A549 (cell line): Measurements from ENCODE around the gene SEC24D. TPM values are rescaled to one million over a fixed set of nuclear protein-coding genes. Genes with fewer than 3 reads are reported as not detected.

Source experiments
- ATAC-seq, 2 experiments: fragments of 200-7000 bp in 1 of 2; fragments of >200 bp in 1 of 2; cut with Nextera tagmentation in 1 of 2; cut with Tn5 transposase in 1 of 2; 3 replicates each; pipeline versions ENCODE4 v1.8.0 to v1.9.1; 2018 to 2020; ENCODE audit warnings: mild to moderate bottlenecking in 1 of 2, moderate library complexity in 1 of 2
- CTCF ChIA-PET: fragments of 300-600 bp; sonication (Branson Sonifier 250); formaldehyde crosslinking; extraction: SDS; loops from one replicate; lab custom pipeline; 2021; ENCODE audit warnings: antibody characterized with exemption, inconsistent platforms; lab: Yijun Ruan, JAX
- POLR2A ChIA-PET: fragments of 350-600 bp; formaldehyde crosslinking; extraction: SDS; loops from one replicate; lab custom pipeline; 2021; ENCODE audit warnings: antibody characterized with exemption, inconsistent platforms; lab: Yijun Ruan, JAX
- DNase-seq, 2 experiments: peaks; one replicate each; pipeline versions ENCODE4 v3.0.0 to v3.0.0-alpha.2; 2011 to 2016; ENCODE audit warnings: low read depth in 1 of 2, low spot score in 1 of 2
- FAIRE-seq: peaks from 2 replicates; lab custom pipeline; 2011; peaks lifted over from hg19 to GRCh38; lab: Jason Lieb, UNC
- H3K27ac ChIP-seq, 2 experiments: fragments of >200 bp; sonication (Bioruptor Twin); formaldehyde crosslinking; 3 replicates each; pipeline ENCODE4 v1.5.1; 2016 to 2017
- H3K4me1 ChIP-seq: fragments of >200 bp; sonication (Bioruptor Twin); formaldehyde crosslinking; 3 replicates; pipeline ENCODE4 v1.6.1; 2016
- H3K4me2 ChIP-seq: fragments of >200 bp; sonication (Bioruptor Twin); formaldehyde crosslinking; 3 replicates; pipeline ENCODE4 v1.6.1; 2016
- H3K4me3 ChIP-seq: fragments of >200 bp; sonication (Bioruptor Twin); formaldehyde crosslinking; 3 replicates; pipeline ENCODE4 v1.5.1; 2016
- H3K9me3 ChIP-seq: fragments of >200 bp; sonication (Bioruptor Twin); formaldehyde crosslinking; 3 replicates; pipeline ENCODE4 v1.6.1; 2016
- CEBPB ChIP-seq, 2 experiments: fragments of >200 bp in 1 of 2; sonication (Bioruptor Twin) in 1 of 2; formaldehyde crosslinking in 1 of 2; IDR thresholded peaks; 2 replicates each; pipeline ENCODE4 v1.6.1; 2012 to 2016
- EHMT2 ChIP-seq: fragments of 200-600 bp; sonication (generic); IDR thresholded peaks from 2 replicates; pipeline ENCODE4 v1.6.1; 2016; ENCODE audit warnings: antibody characterized with exemption, low read depth, mild to moderate bottlenecking, moderate library complexity
- FOSB ChIP-seq: fragments of 250-450 bp; sonication (Bioruptor Pico); IDR thresholded peaks from 2 replicates; pipeline ENCODE4 v1.5.0; 2020; ENCODE audit warnings: mild to moderate bottlenecking, moderate library complexity
- HDAC2 ChIP-seq: fragments of 200-600 bp; sonication (generic); IDR thresholded peaks from 2 replicates; pipeline ENCODE4 v1.6.1; 2016
- HEYL ChIP-seq: fragments of 250-450 bp; sonication (Bioruptor Pico); IDR thresholded peaks from 2 replicates; pipeline ENCODE4 v1.8.0; 2021; ENCODE audit warnings: mild to moderate bottlenecking, moderate library complexity
- HOXA7 ChIP-seq: fragments of 250-450 bp; sonication (Bioruptor Pico); IDR thresholded peaks from 2 replicates; pipeline ENCODE4 v1.5.0; 2020; ENCODE audit warnings: mild to moderate bottlenecking, moderate library complexity
- KDM1A ChIP-seq: fragments of 200-600 bp; sonication (generic); IDR thresholded peaks from 2 replicates; pipeline ENCODE4 v1.6.1; 2016; ENCODE audit warnings: low read depth, mild to moderate bottlenecking
- MAZ ChIP-seq: fragments of 150-350 bp; IDR thresholded peaks from 2 replicates; pipeline ENCODE4 v1.6.1; 2014; ENCODE audit warnings: antibody characterized with exemption, low read depth, low read length, borderline replicate concordance
- MYC ChIP-seq: IDR thresholded peaks from 2 replicates; pipeline ENCODE4 v1.6.1; 2012; ENCODE audit warnings: mild to moderate bottlenecking, inconsistent platforms, low read length, improper control_type of control experiment, borderline replicate concordance
- POLR2A ChIP-seq: IDR thresholded peaks from 2 replicates; pipeline ENCODE4 v1.6.1; 2012; ENCODE audit warnings: mild to moderate bottlenecking, low read length
- RAD21 ChIP-seq, 2 experiments: fragments of >200 bp in 1 of 2; sonication (Bioruptor Twin) in 1 of 2; formaldehyde crosslinking in 1 of 2; IDR thresholded peaks in 1 of 2; conservative IDR thresholded peaks in 1 of 2; 2 replicates in 1 of 2; 3 replicates in 1 of 2; pipeline ENCODE4 v1.6.1; 2012 to 2018; ENCODE audit warnings: inconsistent platforms in 1 of 2
- RCOR1 ChIP-seq: fragments of 150-350 bp; IDR thresholded peaks from 2 replicates; pipeline ENCODE4 v1.6.1; 2014; ENCODE audit warnings: antibody characterized with exemption, low read length, low read depth
- SMC3 ChIP-seq: fragments of >200 bp; sonication (Bioruptor Twin); formaldehyde crosslinking; IDR thresholded peaks from 3 replicates; pipeline ENCODE4 v1.6.1; 2018; ENCODE audit warnings: inconsistent platforms
- ZC3H11A ChIP-seq: fragments of 450-650 bp; IDR thresholded peaks from 2 replicates; pipeline ENCODE4 v1.6.1; 2014; ENCODE audit warnings: antibody characterized with exemption, mild to moderate bottlenecking
- ZSCAN20 ChIP-seq: fragments of 250-450 bp; sonication (Bioruptor Pico); IDR thresholded peaks from 2 replicates; pipeline ENCODE4 v1.8.0; 2022; ENCODE audit warnings: mild to moderate bottlenecking, moderate library complexity
- polyA plus RNA-seq, 4 experiments: library from polyadenylated mRNA; depleted of rRNA in 3 of 4; stranded (reverse); fragments of >200 nt; fragmentation: RNase III in 1 of 4; extraction: RNeasy Plus Mini Kit Qiagen cat#74134 plus additional on column Dnase treatment in 1 of 4; gene quantifications; 2 replicates in 3 of 4; 3 replicates in 1 of 4; pipeline ENCODE4 v1.2.3, GENCODE V29; 2011 to 2017
- TF ChIP-seq, protein P1 (sequence below): fragments of 200-600 bp; sonication (generic); IDR thresholded peaks from 2 replicates; pipeline ENCODE4 v1.6.1; 2016; ENCODE audit warnings: antibody characterized with exemption, mild to moderate bottlenecking, moderate library complexity
- TF ChIP-seq, protein P2 (sequence below): IDR thresholded peaks from 2 replicates; pipeline ENCODE4 v1.6.1; 2012; ENCODE audit warnings: low read depth, borderline replicate concordance
- TF ChIP-seq, protein P3 (sequence below): fragments of >200 bp; sonication (Bioruptor Twin); formaldehyde crosslinking; IDR thresholded peaks from 3 replicates; pipeline ENCODE4 v1.6.1; 2016
- TF ChIP-seq, protein P4 (sequence below): fragments of 150-350 bp; IDR thresholded peaks from 2 replicates; pipeline ENCODE4 v1.6.1; 2014; ENCODE audit warnings: low read depth, mild to moderate bottlenecking, low read length
- TF ChIP-seq, protein P5 (sequence below): fragments of >200 bp; sonication (Bioruptor Twin); formaldehyde crosslinking; IDR thresholded peaks from 3 replicates; pipeline ENCODE4 v1.5.1; 2016
- TF ChIP-seq, protein P6 (sequence below): fragments of 450-650 bp; IDR thresholded peaks from 2 replicates; pipeline ENCODE4 v1.6.1; 2014; ENCODE audit warnings: antibody characterized with exemption
- TF ChIP-seq, protein P7 (sequence below): fragments of >200 bp; sonication (Bioruptor Twin); formaldehyde crosslinking; IDR thresholded peaks from 2 replicates; pipeline ENCODE4 v1.6.1; 2016
- TF ChIP-seq, protein P8 (sequence below): IDR thresholded peaks from 2 replicates; pipeline ENCODE4 v1.6.1; 2012

The SEC24D gene
- polyA plus RNA-seq, 2 of the 4 experiments (the other 2 are of a cell fraction) = 12.8 to 15.6 TPM

DNA sequence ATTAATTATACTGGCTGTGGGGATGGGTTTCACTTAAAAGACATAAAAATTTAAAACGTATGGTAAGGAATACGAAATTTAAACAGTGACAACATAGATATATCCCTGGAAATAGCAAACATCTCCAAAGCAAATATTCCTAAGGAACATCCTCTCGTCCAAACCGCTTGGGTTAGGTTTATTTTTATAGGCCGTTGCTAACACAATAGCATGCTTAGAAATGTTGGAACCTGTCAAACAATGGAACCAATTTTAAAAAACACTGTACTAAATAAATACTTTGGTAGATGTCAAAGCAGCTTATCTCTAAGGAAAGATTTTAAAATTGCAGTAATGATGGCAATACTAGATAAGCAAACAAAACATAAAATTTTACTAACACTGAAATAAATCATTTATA, 45.4 kb downstream of the SEC24D start (continued):
- TF ChIP-seq, protein P1, sequence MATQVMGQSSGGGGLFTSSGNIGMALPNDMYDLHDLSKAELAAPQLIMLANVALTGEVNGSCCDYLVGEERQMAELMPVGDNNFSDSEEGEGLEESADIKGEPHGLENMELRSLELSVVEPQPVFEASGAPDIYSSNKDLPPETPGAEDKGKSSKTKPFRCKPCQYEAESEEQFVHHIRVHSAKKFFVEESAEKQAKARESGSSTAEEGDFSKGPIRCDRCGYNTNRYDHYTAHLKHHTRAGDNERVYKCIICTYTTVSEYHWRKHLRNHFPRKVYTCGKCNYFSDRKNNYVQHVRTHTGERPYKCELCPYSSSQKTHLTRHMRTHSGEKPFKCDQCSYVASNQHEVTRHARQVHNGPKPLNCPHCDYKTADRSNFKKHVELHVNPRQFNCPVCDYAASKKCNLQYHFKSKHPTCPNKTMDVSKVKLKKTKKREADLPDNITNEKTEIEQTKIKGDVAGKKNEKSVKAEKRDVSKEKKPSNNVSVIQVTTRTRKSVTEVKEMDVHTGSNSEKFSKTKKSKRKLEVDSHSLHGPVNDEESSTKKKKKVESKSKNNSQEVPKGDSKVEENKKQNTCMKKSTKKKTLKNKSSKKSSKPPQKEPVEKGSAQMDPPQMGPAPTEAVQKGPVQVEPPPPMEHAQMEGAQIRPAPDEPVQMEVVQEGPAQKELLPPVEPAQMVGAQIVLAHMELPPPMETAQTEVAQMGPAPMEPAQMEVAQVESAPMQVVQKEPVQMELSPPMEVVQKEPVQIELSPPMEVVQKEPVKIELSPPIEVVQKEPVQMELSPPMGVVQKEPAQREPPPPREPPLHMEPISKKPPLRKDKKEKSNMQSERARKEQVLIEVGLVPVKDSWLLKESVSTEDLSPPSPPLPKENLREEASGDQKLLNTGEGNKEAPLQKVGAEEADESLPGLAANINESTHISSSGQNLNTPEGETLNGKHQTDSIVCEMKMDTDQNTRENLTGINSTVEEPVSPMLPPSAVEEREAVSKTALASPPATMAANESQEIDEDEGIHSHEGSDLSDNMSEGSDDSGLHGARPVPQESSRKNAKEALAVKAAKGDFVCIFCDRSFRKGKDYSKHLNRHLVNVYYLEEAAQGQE = no peak
- TF ChIP-seq HEYL (CRISPR knock-in tag) (no peak), ZC3H11A (no peak), EHMT2 (no peak), HOXA7 (CRISPR knock-in tag) (no peak), POLR2A (no peak)
- TF ChIP-seq, protein P2, sequence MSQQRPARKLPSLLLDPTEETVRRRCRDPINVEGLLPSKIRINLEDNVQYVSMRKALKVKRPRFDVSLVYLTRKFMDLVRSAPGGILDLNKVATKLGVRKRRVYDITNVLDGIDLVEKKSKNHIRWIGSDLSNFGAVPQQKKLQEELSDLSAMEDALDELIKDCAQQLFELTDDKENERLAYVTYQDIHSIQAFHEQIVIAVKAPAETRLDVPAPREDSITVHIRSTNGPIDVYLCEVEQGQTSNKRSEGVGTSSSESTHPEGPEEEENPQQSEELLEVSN = no peak
- TF ChIP-seq, protein P3, sequence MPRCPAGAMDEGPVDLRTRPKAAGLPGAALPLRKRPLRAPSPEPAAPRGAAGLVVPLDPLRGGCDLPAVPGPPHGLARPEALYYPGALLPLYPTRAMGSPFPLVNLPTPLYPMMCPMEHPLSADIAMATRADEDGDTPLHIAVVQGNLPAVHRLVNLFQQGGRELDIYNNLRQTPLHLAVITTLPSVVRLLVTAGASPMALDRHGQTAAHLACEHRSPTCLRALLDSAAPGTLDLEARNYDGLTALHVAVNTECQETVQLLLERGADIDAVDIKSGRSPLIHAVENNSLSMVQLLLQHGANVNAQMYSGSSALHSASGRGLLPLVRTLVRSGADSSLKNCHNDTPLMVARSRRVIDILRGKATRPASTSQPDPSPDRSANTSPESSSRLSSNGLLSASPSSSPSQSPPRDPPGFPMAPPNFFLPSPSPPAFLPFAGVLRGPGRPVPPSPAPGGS = no peak

DNA sequence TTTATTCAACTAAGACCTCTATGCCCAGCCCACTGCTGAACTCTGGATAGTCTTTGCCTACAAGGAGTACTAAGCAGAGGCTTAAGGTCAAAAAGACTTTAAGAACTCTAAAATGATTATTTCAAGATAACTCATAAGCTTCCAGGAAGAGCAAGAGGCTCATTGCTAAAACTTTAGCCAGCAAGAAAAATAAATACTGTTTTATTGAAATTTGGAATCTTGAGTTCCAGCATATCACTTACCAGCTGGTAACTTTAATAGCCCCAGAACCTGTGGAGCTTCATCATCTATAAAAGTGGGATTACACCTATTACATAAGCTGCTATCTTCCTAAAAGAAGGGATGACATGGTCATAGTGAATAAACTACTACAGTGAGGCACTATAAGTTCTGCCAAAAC, 47.0 kb downstream of the SEC24D start:
- FAIRE-seq (no peak), ATAC-seq (no peak), DNase-seq (no peak)
- no peaks in the 10 kb centered on the region for H3K9me3 ChIP-seq
- H3K4me3 ChIP-seq = no peak overlapping the region
- no peak overlapping the region for H3K27ac ChIP-seq
- ChIA-PET POLR2A (no interaction called here), CTCF (interaction anchor here (1.2 to 1.5 kb wide), 2 partner anchors 17 to 178 kb away, joined by 3 to 4 read pairs; no protein-coding TSS in a partner anchor)
- no peak overlapping the region for H3K4me2 ChIP-seq
- H3K4me1 ChIP-seq = no peaks in the 10 kb centered on the region
- TF ChIP-seq SMC3 = no peak
- TF ChIP-seq, protein P3 = no peak
- TF ChIP-seq, protein P4, sequence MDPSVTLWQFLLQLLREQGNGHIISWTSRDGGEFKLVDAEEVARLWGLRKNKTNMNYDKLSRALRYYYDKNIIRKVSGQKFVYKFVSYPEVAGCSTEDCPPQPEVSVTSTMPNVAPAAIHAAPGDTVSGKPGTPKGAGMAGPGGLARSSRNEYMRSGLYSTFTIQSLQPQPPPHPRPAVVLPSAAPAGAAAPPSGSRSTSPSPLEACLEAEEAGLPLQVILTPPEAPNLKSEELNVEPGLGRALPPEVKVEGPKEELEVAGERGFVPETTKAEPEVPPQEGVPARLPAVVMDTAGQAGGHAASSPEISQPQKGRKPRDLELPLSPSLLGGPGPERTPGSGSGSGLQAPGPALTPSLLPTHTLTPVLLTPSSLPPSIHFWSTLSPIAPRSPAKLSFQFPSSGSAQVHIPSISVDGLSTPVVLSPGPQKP = no peak
- TF ChIP-seq ZSCAN20 (CRISPR knock-in tag) = no peak
- TF ChIP-seq HDAC2 = no peak
- TF ChIP-seq FOSB (CRISPR knock-in tag) = no peak
- no peak for TF ChIP-seq MAZ
- TF ChIP-seq, protein P5, sequence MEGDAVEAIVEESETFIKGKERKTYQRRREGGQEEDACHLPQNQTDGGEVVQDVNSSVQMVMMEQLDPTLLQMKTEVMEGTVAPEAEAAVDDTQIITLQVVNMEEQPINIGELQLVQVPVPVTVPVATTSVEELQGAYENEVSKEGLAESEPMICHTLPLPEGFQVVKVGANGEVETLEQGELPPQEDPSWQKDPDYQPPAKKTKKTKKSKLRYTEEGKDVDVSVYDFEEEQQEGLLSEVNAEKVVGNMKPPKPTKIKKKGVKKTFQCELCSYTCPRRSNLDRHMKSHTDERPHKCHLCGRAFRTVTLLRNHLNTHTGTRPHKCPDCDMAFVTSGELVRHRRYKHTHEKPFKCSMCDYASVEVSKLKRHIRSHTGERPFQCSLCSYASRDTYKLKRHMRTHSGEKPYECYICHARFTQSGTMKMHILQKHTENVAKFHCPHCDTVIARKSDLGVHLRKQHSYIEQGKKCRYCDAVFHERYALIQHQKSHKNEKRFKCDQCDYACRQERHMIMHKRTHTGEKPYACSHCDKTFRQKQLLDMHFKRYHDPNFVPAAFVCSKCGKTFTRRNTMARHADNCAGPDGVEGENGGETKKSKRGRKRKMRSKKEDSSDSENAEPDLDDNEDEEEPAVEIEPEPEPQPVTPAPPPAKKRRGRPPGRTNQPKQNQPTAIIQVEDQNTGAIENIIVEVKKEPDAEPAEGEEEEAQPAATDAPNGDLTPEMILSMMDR = no peak
- TF ChIP-seq RCOR1 = no peak
- TF ChIP-seq, protein P6, sequence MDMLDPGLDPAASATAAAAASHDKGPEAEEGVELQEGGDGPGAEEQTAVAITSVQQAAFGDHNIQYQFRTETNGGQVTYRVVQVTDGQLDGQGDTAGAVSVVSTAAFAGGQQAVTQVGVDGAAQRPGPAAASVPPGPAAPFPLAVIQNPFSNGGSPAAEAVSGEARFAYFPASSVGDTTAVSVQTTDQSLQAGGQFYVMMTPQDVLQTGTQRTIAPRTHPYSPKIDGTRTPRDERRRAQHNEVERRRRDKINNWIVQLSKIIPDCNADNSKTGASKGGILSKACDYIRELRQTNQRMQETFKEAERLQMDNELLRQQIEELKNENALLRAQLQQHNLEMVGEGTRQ = no peak
- no peak for TF ChIP-seq RAD21 (conservative IDR thresholded peaks at IDR 0.05 in 1 of 2, IDR thresholded peaks at IDR 0.05 in 1 of 2)
- TF ChIP-seq, protein P7, sequence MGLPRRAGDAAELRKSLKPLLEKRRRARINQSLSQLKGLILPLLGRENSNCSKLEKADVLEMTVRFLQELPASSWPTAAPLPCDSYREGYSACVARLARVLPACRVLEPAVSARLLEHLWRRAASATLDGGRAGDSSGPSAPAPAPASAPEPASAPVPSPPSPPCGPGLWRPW = no peak
- no peak for TF ChIP-seq KDM1A
- no peak for TF ChIP-seq MYC
- TF ChIP-seq ZC3H11A = no peak
- TF ChIP-seq, protein P8, sequence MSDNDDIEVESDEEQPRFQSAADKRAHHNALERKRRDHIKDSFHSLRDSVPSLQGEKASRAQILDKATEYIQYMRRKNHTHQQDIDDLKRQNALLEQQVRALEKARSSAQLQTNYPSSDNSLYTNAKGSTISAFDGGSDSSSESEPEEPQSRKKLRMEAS = no peak
- TF ChIP-seq, protein P1 = no peak
- TF ChIP-seq CEBPB (IDR thresholded peaks at IDR 0.05) = no peak
